ENCODE data around the gene MTFP1.
A peak's percentile ranks its signal among the peaks of the same experiment; 100 is the strongest.

MTFP1 gene

DNA sequence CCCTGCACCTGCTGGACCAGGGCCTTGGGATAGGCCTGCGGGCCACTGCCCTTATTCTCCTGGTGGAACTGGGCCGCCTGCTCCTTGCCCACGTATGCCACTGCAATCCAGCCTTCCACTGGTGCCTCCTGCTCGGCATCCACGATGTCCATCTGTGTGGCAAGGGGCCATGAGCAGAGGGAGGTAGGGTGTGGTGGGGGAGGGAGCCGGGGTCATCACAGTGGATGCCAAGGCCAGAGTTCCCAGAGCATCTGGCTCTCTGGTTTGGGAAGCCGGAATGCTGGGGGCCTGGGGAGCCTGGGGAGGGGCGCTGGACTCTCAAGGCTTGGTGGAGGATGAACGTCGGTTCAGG is 39.0 kb upstream of the MTFP1 start:
- TF ChIP-seq, protein P1, sequence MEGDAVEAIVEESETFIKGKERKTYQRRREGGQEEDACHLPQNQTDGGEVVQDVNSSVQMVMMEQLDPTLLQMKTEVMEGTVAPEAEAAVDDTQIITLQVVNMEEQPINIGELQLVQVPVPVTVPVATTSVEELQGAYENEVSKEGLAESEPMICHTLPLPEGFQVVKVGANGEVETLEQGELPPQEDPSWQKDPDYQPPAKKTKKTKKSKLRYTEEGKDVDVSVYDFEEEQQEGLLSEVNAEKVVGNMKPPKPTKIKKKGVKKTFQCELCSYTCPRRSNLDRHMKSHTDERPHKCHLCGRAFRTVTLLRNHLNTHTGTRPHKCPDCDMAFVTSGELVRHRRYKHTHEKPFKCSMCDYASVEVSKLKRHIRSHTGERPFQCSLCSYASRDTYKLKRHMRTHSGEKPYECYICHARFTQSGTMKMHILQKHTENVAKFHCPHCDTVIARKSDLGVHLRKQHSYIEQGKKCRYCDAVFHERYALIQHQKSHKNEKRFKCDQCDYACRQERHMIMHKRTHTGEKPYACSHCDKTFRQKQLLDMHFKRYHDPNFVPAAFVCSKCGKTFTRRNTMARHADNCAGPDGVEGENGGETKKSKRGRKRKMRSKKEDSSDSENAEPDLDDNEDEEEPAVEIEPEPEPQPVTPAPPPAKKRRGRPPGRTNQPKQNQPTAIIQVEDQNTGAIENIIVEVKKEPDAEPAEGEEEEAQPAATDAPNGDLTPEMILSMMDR (IDR thresholded peaks at IDR 0.05; ENCODE audit: low read depth, low read length) = no peak
- H3K4me3 ChIP-seq (replicated peaks in 1 of 2; ENCODE audit: low read depth in 2 of 2, low read length in 2 of 2) = peak overlapping the region; percentile 62 to 74

DNA sequence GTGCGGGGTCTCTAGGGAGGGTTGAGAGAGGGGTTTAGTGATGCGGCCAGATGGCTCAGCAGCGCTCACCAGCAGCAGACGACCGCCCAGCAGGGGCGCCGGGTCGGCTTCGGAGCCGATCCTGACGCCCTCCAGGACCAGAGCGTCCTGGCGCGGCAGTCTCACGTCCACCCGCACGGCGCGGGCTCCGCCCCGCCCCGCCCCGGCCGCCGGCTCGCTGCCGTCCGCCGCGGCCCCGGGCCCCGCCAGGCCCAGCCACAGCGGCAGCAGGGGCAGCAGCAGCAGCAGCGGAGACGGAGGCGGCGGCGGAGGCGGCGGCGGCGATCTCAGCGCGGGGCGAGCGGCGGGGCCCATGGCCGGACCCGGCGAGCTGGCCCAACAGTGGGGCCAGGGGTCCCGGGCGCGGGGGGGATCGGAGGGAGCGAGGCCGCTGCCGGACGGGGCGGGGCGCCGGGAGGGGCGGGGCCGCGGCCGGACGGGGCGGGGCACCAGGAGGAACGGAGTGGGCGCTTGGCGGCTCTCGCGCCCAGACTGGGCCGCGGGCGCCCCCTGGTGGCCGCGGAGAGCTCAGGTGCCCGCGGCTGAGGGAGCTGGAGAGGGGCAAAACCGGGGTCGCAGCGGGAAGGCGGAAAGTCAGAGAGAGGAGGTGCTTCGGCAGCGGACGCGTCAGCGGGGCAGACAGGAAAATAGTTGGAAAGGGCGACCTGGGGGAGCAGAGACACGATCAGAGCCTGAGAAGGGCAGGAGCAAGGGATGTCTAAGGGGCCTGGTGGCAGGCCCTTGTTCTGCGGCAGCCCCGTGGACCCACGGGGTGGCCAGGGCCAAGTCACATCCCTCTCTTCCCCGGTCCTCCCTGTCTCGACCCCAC is 38.4 kb upstream of the MTFP1 start, which contains the start of gene RNF215:
RNF215 (minus strand) TSS at position 452 of the 868 bp plus-strand sequence; CDS start at position 354, 98 bp downstream.
- TF ChIP-seq, protein P1 (IDR thresholded peaks at IDR 0.05; ENCODE audit: low read depth, low read length) = peak; percentile 50
- peak; percentile 75 to 85 for DNase-seq (ENCODE audit: low read depth in 2 of 2)
- peak within 1 kb of the TSS; percentile 62 to 74 for H3K4me3 ChIP-seq (replicated peaks in 1 of 2; ENCODE audit: low read depth in 2 of 2, low read length in 2 of 2)

More for the DNA sequence above, 39.0 kb upstream of the MTFP1 start:
- DNase-seq (ENCODE audit: low read depth in 2 of 2) = no peak

DNA sequence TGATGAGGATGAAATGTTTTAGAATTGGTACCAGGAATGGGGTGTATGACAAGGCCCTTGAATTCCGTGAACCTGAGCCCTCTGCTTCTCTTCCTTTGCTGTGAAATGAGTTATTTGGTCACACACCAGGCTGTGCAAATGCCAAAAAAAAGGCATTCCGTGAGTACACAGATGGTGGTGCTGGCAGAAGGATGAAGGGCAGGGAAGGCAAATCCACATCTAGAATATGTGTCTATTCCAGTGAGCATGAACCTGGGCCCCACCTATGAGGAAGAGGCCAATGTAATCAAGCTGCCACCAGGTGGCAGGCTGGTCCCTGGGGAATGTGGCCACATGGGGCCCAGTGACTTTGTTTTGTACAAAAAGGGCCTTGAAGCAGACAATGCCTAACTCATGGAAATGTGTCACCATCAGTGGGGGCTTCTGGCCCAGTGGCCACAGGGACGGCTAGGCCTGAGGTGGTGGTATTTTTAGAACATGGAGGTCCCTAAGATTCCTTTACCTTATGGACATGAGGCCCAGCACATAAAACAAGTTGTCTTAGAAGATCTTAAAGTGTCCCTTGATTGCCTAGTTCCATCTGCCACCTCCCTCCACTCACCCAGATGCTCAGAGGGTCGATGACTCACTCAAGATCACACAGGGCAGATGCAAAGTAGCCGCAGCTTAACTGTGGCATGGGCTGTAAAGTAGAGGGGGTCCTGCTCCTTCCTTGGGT is 34.4 kb upstream of the MTFP1 start:
- DNase-seq (ENCODE audit: low read depth in 2 of 2) = peak; percentile 70 to 78
- H3K4me3 ChIP-seq (replicated peaks in 1 of 2; ENCODE audit: low read depth in 2 of 2, low read length in 2 of 2) = no peak overlapping the region
- TF ChIP-seq, protein P1 (IDR thresholded peaks at IDR 0.05; ENCODE audit: low read depth, low read length) = peak; percentile 72

DNA sequence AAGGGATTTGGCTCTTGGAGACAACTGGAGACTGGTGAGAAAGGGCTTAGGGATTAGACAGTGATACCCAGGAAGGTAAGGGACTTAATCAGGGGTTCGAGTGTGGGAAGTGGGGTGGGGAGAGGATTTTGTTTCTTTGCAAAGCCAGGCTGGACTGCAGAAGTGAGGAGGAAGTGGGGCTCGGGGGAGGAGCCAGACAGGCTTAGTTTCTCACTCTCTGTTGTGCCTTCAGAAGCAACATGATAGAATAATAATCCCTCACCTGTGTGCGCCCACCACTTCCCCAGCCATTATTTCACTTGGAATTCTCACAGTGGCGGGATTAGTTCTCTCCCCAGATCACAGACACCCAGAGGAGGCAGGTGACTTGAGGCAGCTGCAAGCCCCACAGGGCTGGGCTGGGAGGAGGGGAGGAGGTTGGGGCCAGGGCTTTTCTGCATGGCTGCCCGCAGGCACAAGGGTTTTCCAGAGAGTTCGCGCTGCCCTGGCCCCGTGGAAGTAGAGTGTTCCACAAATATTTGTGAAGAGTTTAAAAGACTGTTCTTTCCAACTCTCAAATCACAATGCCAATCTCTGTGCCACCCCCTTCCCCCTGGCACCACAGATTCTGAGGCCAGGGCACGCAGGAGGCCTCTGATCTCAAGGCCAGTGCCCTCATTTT is 32.8 kb upstream of the MTFP1 start:
- TF ChIP-seq, protein P1 (IDR thresholded peaks at IDR 0.05; ENCODE audit: low read depth, low read length) = no peak
- DNase-seq (ENCODE audit: low read depth in 2 of 2) = no peak

DNA sequence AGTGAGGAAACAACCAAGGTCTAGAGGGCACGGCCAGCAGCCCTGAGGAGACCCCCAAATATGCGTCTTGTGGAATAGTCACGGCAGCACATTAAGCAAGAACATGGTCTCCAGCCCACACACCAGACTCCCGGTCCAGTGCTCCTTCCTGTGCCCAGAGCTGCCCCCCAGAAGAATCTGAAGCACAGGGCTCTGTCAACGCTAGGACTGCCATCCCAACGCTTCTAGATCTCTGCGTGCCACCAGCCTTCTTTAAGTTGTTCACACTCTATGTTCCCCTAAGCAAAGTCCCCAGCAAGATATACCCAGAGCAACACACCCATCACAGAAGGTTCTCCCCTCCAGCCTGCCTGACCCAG is 32.3 kb upstream of the MTFP1 start:
- TF ChIP-seq, protein P1 (IDR thresholded peaks at IDR 0.05; ENCODE audit: low read depth, low read length) = no peak
- no peak overlapping the region for H3K4me3 ChIP-seq (replicated peaks in 1 of 2; ENCODE audit: low read depth in 2 of 2, low read length in 2 of 2)

More for the DNA sequence above, 32.8 kb upstream of the MTFP1 start:
- H3K4me3 ChIP-seq (replicated peaks in 1 of 2; ENCODE audit: low read depth in 2 of 2, low read length in 2 of 2) = no peak overlapping the region

DNA sequence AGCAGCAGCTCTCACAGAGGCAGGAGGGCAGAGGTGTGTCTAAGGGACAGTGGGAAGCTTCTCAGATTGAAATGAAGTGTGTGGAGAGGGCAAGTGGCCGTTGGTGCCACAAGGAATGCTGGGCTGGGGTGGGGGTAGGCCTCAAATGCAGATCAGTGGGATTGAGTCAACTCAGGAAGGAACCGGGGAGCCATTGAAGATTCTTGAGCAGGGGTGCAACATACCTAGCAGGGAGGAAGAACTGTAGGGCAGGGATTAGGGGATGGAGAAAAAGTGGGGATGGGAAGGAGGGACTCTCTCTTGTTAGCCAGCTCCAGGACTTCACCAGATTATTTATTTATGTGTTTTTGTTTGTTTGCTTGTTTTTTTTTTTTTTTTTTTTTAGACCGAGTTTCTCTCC is 31.7 kb upstream of the MTFP1 start:
- TF ChIP-seq, protein P1 (IDR thresholded peaks at IDR 0.05; ENCODE audit: low read depth, low read length) = no peak
- H3K4me3 ChIP-seq (replicated peaks in 1 of 2; ENCODE audit: low read depth in 2 of 2, low read length in 2 of 2) = no peak overlapping the region
- no peak for DNase-seq (ENCODE audit: low read depth in 2 of 2)

More for the DNA sequence above, 32.3 kb upstream of the MTFP1 start:
- no peak for DNase-seq (ENCODE audit: low read depth in 2 of 2)

Data from cardiac fibroblast (primary cell).